Measurements from ENCODE around the gene METTL2B.

METTL2B gene, protein sequence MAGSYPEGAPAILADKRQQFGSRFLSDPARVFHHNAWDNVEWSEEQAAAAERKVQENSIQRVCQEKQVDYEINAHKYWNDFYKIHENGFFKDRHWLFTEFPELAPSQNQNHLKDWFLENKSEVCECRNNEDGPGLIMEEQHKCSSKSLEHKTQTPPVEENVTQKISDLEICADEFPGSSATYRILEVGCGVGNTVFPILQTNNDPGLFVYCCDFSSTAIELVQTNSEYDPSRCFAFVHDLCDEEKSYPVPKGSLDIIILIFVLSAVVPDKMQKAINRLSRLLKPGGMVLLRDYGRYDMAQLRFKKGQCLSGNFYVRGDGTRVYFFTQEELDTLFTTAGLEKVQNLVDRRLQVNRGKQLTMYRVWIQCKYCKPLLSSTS

DNA sequence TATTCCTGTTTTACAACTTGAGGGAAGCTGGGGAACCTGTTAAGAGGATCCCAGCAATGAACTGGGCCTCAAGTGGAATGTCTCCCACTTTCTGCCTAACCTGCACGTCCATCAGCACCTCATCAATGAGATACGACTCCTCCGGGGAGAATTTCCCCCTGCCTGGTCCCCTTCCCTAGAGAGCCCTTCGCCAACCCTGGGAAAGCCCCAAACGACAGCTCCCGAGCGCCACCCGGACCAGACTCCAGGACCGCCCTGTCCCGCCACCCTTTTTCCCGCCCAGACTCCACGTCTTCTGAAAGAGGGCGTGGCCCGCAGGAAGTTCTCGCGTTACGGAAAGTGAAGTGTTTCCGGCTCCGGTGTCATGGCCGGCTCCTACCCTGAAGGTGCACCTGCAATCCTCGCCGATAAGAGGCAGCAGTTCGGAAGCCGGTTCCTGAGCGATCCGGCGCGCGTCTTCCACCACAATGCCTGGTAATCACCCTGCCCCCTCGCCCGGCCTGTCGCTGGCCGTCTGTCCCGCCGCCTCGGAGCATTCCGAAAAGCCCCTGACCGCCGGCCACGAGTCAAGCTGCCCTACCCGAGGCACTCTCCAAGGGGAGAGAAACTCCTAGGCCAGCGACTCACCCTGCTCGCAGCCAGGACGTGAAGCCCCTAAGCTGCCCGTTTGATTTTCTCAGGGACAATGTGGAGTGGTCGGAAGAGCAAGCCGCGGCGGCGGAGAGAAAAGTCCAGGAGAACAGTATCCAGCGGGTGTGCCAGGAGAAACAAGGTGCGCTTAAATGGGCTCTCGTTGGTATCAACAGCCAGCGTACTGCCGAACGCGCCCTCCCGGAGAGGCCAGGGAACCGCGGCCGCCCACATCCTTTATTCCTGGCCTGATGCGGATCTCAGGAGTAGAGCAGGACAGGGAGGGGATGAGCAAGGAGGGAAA, at the start of gene METTL2B:
TSS of gene METTL2B (plus strand) at position 347 of the 934 bp plus-strand sequence. CDS start at position 365, 18 bp downstream.
- peak; percentile 98 for DNase-seq

DNA sequence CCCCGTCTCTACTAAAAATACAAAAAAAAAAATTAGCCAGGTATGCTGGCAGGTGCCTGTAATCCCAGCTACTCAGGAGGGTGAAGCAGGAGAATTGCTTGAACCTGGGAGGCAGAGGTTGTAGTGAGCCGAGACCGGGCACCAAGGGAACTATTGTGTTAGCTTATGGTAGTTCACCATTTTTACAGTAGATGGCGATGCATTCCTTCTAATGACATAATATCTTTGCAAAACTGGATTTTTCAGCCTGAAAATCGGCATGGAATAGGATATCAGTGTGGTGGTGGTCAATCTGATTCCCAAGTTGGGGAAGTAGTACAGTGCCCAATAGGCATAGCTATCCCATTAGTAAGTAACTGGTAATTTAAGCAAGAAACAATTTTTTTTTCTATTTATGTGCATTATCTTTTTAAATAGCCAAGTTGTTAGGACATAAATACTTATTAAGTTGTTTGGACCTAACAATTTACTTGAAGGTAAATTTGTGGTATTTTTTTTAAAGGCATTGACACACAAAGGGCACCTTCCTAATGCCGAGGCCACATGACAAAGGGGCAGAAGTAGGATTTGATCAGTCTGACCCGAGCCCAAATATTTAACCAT, 49.2 kb upstream of the METTL2B start:
- peak; percentile 82 for DNase-seq

DNA sequence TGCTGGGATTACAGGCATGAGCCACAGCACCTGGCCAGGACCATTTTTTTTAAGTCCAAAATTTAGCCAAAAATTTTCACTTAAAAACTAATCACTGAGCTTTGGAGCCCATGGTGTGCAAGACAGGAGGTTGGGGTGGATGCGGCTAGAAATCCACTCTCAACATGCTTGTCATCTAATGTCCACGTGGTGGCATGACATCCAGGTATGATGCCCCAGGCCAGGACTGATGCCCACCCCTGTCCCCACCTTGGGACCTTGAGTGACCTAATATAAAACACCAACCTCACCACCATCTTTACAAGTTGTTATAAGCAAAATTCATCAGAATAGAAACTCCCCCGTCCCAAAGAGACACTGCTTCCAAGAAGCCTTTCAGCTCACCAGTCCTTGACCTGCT, 46.3 kb upstream of the METTL2B start:
- no peak for DNase-seq

GRCh38 chr7:128431221-128431620, 45.3 kb upstream of the METTL2B start:
- DNase-seq = peak; percentile 23

DNA sequence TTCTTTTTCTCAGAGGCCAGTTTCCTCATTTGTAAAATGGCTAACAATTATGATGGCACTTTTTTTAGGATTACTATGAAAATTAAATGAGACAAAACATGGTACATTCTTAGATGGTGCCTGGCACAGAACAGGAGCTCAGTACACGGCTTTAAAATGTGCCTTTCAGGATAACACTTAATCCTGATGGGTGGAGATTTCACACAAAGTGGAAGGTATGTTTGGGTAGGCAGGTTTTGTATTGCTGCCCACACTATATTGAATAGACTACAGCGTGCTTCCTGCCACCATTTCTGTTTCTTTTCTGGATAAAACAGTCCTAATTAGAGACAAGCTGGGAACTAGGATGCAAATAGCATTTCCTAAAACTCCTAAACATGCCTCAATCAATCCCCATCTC, 44.8 kb upstream of the METTL2B start:
- no peak for DNase-seq

DNA sequence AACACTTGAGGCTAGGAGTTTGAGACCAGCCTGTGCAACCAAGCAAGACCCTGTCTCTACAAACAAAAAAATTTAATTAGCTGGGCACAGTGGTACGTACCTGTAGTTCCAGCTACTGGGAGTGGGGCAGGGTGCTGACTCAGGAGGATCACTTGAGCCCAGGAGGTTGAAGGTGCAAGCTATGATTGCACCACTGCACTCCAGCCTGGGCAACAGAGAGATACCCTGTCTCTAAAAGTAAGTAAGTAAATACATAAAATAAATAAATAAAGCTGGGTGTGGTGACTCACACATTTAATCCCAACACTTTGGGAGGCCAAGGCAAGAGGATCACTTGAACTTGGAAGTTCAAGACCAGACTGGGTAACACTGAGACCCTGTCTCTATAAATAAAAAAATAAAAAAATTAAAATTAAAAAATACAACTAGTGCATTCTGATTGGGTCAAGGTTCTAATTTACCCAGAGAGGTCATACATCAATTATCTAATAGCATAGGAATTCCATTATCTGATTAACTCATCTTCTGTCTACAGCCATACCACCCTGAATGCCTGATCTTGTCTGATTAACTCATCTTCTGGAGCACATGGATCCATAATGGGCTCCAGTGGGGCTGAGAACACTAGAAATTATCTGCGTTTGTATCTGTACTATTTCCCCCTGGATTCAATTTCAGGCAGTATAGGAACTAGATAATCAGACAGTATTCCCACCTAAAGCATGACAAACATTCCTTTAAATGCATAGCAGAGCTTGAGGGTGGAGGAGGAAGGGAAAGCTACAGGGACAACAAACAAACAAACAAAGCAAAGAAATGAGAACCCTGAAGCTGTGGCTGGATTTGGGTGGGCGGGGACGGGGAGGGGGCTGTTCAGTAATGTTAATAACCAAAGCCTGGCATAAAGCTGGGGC, 41.9 kb upstream of the METTL2B start:
- no peak for DNase-seq

- DNase-seq = peak; percentile 40
Measured at GRCh38 chr7:128435327-128435686, 41.2 kb upstream of the METTL2B start.

GRCh38 chr7:128437426-128438332, 38.9 kb upstream of the METTL2B start:
- DNase-seq = no peak

GRCh38 chr7:128442356-128442755, 34.2 kb upstream of the METTL2B start:
- DNase-seq = no peak

DNA sequence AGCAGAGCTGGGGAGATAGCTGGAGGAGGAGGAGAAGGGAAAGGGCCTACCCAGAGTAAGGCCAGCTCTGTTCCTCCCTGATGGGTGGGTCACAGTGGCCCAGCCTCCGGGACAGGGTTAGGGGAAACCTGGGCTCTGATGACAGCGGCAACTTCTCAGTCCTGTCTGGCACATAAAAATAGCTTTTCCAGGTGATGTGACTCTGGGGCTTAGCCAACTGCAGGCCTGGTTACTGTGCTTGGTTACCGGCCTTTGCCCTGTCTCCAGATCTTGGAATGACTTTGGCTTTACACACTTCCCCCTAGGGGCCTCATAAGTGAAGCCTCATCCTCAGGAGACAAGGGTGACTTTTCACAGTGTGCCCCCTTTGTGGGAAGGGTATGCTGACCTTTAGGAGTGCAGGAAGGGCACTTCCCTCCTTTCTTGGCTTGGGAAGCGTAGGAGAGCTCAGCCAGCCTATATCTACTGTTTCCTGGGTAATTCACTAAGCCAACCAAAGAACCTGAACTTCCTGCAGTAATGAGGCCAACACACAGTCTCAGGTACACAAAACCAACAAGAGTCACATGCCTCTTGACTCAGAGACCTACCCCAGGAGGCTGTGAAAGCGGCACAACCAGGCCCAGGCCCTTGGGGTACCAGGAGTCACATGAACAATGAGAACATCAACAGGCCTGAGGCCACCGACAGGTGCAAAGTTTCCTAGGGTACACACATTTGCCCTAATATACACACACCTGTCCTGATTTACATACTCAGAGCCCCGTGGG, 32.5 kb upstream of the METTL2B start:
- peak; percentile 93 for DNase-seq

DNA sequence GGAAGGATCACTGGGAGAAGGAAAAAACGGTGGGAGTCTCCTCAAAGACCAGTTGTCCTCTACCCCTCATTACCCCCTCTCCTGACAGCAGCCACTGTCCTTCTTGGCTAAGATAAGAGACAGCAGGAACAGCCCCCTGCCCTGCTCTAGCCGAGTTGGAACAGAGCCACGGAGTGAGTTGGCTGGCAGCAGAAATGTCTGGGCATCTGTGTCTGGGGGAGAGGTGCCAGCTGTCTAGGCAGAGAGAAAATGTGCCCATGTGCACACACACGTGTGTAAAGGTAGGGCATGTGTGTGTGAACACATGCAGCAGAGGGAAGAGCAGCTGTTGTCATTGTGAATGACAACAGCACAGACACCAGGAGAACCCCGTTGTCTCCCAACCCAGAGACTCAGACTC, 30.2 kb upstream of the METTL2B start:
- peak; percentile 87 for DNase-seq

- no peak for DNase-seq
Measured at GRCh38 chr7:128447941-128448564, 28.5 kb upstream of the METTL2B start.

DNA sequence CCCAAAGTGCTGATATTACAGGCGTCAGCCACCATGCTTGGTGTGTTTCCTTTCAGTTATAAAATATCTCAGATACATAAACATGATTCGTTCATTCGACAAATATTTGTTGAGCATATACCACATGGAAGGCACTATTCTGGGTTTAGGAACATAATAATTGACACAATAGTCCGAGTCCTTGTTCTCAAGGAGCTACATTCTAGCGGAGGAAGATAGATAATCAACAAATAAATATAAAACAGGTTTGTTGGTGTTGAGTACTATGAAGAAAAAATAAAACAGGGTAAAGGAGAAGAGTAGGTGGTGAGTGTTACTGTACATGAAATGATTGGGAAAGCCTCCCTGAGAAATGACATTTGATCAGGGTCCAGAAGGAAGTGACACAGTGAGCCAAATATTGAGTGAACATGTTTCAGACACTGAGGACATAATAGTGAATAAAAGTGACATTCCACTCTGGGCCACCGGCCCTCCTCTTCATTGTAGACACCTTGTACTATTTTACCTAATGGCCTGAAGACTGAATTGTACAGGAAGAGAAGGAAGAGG, 27.7 kb upstream of the METTL2B start:
- no peak for DNase-seq

GRCh38 chr7:128450409-128450808, 26.1 kb upstream of the METTL2B start:
- no peak for DNase-seq

DNA sequence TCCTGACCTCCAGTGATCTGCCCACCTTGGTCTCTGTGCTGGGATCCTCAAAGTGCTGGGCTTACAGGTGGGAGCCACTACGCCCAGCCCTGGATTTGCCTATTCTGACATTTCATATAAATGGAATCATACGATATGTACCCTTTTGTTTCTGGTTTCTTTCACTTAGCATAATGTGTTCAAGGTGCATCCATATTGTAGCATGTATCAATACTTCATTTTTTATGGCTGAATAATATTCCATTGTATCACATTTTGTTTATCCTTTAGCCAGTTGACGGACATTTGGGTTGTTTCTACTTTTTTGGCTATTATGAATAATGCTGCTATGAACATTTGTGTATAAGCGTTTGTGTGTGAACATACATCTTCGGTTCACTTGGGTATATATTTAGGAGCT, 25.6 kb upstream of the METTL2B start:
- DNase-seq = no peak

DNA sequence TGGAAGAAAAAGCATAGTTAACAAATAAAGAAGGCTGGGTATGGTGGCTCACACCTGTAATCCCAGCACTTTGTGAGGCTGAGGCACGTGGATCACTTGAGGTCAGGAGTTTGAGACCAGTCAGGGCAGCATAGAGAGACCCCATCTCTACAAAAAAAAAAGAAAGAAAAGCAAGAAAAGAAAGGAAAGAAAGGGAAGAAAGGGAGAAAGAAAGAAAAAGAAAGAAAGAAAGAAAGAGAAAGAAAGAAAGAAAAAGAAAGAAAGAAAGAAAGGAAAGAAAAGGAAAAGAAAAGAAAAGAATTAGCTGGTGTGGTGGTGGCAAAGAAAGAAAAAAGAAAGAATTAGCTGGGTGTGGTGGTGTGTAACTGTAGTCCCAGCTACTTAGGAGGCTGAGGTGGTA, 24.0 kb upstream of the METTL2B start:
- DNase-seq = no peak

- DNase-seq = peak; percentile 59
Measured at GRCh38 chr7:128453836-128454804, 22.4 kb upstream of the METTL2B start.

- peak; percentile 55 for DNase-seq
Measured at GRCh38 chr7:128454808-128455542, 21.6 kb upstream of the METTL2B start.

Data from NCI-H69 (cell line).